ENCODE measurements around the gene CFAP410. TPM values are rescaled to one million over a fixed set of nuclear protein-coding genes. Genes with fewer than 3 reads are reported as not detected.

Gene CFAP410
- total and polyA plus RNA-seq, 2 donors from 2014 or later: 23.3 to 45.3 TPM

DNA sequence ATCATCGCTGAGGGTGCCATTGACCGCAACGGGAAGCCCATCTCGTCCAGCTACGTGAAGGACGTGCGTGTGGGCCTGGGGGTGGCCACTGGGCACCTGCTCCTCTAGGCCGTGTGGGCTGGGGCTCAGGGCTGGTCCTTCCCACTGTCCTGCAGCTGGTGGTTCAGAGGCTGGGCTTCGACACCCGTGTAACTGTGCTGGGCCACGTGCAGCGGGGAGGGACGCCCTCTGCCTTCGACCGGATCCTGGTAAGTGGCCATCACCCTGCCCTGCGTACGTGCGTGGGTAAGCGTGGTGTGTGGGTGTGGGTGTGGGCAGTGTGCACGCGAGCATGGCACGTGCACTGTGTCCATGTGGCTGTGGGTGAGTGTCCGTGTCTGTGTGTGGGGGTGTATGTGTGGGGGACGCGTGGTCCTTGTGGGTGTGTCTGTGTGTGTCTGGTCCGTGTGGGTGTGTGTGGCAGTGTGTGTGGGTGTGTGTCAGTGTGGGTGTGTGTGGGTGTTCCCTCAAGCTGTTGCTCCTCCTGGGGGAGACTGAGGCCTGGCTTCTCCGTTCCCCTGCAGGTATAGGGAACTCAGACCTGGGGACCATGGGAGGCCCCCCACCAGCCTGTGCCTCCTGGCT lies 22.8 kb downstream of the CFAP410 start:
- Histone ChIP-seq H3K9ac (ENCODE audit: low read length in 3 of 3) (no peak overlapping the region), H3K27ac (ENCODE audit: low read depth in 2 of 2, low read length in 2 of 2) (no peak overlapping the region), H3K4me1 (ENCODE audit: control insufficient read depth in 2 of 3, insufficient read depth in 2 of 3, low read depth in 1 of 3, low read length in 3 of 3) (no peaks in the 10 kb centered on the region), H3K4me3 (ENCODE audit: low read length in 3 of 3) (no peak overlapping the region), H3K9me3 (ENCODE audit: control insufficient read depth in 2 of 3, insufficient read depth in 1 of 3, low read length in 3 of 3) (no peaks in the 10 kb centered on the region), H3K27me3 (ENCODE audit: control insufficient read depth, insufficient read depth, low read length) (no peaks in the 10 kb centered on the region), H3K36me3 (ENCODE audit: control insufficient read depth in 2 of 3, insufficient read depth in 3 of 3, low read length in 3 of 3) (peaks cover under 1 to 46% (median 15%) of the 10 kb centered on the region in 3 donors)
- FAIRE-seq: no peak
- TF ChIP-seq, protein P1, sequence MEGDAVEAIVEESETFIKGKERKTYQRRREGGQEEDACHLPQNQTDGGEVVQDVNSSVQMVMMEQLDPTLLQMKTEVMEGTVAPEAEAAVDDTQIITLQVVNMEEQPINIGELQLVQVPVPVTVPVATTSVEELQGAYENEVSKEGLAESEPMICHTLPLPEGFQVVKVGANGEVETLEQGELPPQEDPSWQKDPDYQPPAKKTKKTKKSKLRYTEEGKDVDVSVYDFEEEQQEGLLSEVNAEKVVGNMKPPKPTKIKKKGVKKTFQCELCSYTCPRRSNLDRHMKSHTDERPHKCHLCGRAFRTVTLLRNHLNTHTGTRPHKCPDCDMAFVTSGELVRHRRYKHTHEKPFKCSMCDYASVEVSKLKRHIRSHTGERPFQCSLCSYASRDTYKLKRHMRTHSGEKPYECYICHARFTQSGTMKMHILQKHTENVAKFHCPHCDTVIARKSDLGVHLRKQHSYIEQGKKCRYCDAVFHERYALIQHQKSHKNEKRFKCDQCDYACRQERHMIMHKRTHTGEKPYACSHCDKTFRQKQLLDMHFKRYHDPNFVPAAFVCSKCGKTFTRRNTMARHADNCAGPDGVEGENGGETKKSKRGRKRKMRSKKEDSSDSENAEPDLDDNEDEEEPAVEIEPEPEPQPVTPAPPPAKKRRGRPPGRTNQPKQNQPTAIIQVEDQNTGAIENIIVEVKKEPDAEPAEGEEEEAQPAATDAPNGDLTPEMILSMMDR (IDR thresholded peaks at IDR 0.05; ENCODE audit: borderline replicate concordance, extremely low read depth, insufficient read depth): no peak
- DNase-seq: no peak
- intact Hi-C loops (cut with DNase I): no loop called here

DNA sequence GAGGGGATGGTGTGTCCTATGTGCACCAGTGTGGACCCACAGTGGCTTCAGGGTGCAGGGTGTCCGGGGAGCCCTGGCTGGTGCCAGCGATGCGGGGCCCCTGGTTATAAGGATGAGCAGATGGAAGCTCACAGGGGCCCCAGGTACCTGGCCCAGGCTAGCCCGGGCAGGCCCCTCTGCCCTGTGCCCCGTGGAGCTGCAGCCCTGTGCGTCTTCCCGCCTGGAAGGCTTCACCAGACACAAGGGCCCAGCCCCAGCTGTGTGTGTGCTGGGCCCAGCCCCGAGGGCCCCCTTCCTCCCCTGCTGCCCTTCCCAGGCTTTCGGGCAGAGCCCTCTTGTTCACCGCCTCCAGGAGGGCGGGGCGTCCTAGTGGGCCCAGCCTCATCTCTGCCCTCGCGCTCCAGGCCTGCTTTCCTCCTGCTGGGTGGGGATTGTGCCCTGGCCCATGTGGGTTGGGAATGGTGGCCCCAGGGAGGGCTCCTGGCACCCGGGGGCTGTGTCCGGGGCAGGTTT lies 23.4 kb downstream of the CFAP410 start:
- Histone ChIP-seq H3K27me3 (ENCODE audit: control insufficient read depth, insufficient read depth, low read length) (no peaks in the 10 kb centered on the region), H3K36me3 (ENCODE audit: control insufficient read depth in 2 of 3, insufficient read depth in 3 of 3, low read length in 3 of 3) (peaks cover 5 to 52% (median 19%) of the 10 kb centered on the region in 3 donors), H3K4me1 (ENCODE audit: control insufficient read depth in 2 of 3, insufficient read depth in 2 of 3, low read depth in 1 of 3, low read length in 3 of 3) (no peaks in the 10 kb centered on the region), H3K9me3 (ENCODE audit: control insufficient read depth in 2 of 3, insufficient read depth in 1 of 3, low read length in 3 of 3) (no peaks in the 10 kb centered on the region), H3K27ac (ENCODE audit: low read depth in 2 of 2, low read length in 2 of 2) (no peak overlapping the region), H3K9ac (ENCODE audit: low read length in 3 of 3) (no peak overlapping the region), H3K4me3 (ENCODE audit: low read length in 3 of 3) (no peak overlapping the region)
- FAIRE-seq (no peak), DNase-seq (no peak)
- TF ChIP-seq, protein P1 (IDR thresholded peaks at IDR 0.05; ENCODE audit: borderline replicate concordance, extremely low read depth, insufficient read depth): no peak
- intact Hi-C loops (cut with DNase I): no loop called here

DNA sequence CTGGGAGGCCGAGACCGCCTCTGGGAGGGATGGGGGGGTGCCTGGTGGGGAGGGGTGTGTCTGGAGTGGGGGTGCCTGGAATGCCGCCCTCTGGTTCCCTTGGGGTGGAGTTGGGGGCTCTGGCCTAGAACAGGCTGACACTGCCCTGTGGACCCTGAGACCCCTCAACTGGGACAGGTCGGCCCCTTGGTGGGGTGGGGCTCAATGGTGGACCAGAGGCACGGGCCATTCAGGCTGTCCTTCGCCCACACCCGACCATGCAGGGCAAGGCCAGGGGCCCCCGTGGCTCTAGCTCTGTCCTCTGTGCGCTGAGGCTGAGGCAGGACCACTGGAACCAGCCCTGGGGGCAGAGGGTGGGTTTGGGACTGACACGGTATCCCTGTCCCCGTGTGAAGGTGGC lies 24.6 kb downstream of the CFAP410 start:
- H3K4me3 ChIP-seq (ENCODE audit: low read length in 3 of 3): no peak overlapping the region
- H3K27ac ChIP-seq (ENCODE audit: low read depth in 2 of 2, low read length in 2 of 2): no peak overlapping the region
- no peak overlapping the region for H3K9ac ChIP-seq (ENCODE audit: low read length in 3 of 3)
- peaks cover 5 to 52% (median 23%) of the 10 kb centered on the region in 3 donors for H3K36me3 ChIP-seq (ENCODE audit: control insufficient read depth in 2 of 3, insufficient read depth in 3 of 3, low read length in 3 of 3)
- DNase-seq (no peak), FAIRE-seq (no peak)
- H3K9me3 ChIP-seq (ENCODE audit: control insufficient read depth in 2 of 3, insufficient read depth in 1 of 3, low read length in 3 of 3): no peaks in the 10 kb centered on the region
- no peaks in the 10 kb centered on the region for H3K4me1 ChIP-seq (ENCODE audit: control insufficient read depth in 2 of 3, insufficient read depth in 2 of 3, low read depth in 1 of 3, low read length in 3 of 3)
- intact Hi-C loops (cut with DNase I): no loop called here
- no peaks in the 10 kb centered on the region for H3K27me3 ChIP-seq (ENCODE audit: control insufficient read depth, insufficient read depth, low read length)
- TF ChIP-seq, protein P1 (IDR thresholded peaks at IDR 0.05; ENCODE audit: borderline replicate concordance, extremely low read depth, insufficient read depth): no peak

All from kidney (tissue), 14 donors.